PFSK-1 (cell line): ENCODE results near the gene KLF6.
A peak's percentile ranks its signal among the peaks of the same experiment; 100 is the strongest.

ENCODE experiments used
- FOXP2 ChIP-seq: optimal IDR thresholded peaks from 2 replicates; pipeline ENCODE3; 2011; ENCODE audit warnings: borderline replicate concordance, control low read depth, inconsistent platforms; ENCODE audit not compliant: insufficient read depth; ENCODE audit errors: extremely low read length, extremely low read depth
- POLR2AphosphoS5 ChIP-seq: IDR thresholded peaks from 2 replicates; pipeline ENCODE4 v1.6.1; 2012; ENCODE audit warnings: low read depth, mild to moderate bottlenecking, control low read depth, low read length, moderate library complexity
- REST ChIP-seq, 2 experiments: IDR thresholded peaks; 2 replicates each; pipeline versions ENCODE4 v1.6.1 to v1.8.0; 2011 to 2012; ENCODE audit warnings: low read depth in 2 of 2, low read length in 2 of 2, control low read depth in 1 of 2, inconsistent platforms in 1 of 2, mild to moderate bottlenecking in 1 of 2, moderate library complexity in 1 of 2; ENCODE audit not compliant: insufficient read depth in 1 of 2
- SIN3A ChIP-seq: IDR thresholded peaks from 2 replicates; pipeline ENCODE4 v1.6.1; 2012; ENCODE audit warnings: mild to moderate bottlenecking, low read length, moderate library complexity, borderline replicate concordance; ENCODE audit not compliant: insufficient read depth
- TAF1 ChIP-seq: IDR thresholded peaks from 2 replicates; pipeline ENCODE4 v1.6.1; 2012; ENCODE audit warnings: low read length, control low read depth, borderline replicate concordance; ENCODE audit not compliant: insufficient read depth

Gene KLF6

DNA sequence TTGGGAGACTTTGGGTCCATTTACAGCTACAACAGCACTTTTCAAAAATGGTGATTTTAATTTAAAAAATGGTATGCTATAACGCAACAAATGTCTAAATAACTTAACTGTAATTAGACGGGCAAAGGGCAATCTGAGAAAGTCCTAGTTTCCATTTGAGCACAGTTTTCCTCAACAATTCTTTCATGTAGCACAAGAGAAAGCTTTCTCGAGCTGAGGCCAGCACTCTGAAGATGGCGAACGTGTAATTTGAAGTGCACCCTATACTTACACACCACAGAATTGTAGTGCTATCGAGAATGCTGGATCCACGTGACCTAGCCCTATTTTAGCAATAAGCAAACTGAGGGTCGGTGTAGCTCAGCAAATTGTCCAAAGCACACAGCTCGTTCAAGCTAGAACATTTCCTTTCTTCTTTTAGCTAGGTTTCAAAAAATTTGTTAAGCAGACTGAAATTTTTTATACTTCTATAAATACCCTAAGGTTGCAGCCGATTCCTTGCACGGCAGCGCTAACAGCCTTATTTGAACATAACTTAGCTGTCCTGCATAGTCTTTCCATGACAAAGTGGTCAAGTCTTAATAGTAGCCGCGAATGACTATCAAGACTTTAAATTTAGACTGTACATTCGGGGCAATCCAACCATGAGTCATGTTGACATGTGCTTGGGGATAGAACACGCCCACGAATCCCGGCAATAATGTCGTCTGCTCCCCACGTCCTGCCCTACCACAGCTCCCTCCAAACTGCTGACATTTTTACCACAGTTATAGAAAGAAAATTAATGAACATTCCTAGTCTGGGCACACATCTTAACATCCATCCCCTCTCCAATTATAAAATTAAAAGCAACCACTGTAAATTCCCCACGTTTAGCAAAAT, 10.0 kb downstream of the KLF6 start:
- TF ChIP-seq POLR2AphosphoS5 (no peak), SIN3A (peak; percentile 64; the same call in 1 of the 2 replicates)

- TF ChIP-seq POLR2AphosphoS5 = peak; percentile 44; the same call in 1 of the 2 replicates
- TF ChIP-seq SIN3A = no peak
These were observed 10.8 kb downstream of the KLF6 start for GRCh38 chr10:3774018-3774813.

DNA sequence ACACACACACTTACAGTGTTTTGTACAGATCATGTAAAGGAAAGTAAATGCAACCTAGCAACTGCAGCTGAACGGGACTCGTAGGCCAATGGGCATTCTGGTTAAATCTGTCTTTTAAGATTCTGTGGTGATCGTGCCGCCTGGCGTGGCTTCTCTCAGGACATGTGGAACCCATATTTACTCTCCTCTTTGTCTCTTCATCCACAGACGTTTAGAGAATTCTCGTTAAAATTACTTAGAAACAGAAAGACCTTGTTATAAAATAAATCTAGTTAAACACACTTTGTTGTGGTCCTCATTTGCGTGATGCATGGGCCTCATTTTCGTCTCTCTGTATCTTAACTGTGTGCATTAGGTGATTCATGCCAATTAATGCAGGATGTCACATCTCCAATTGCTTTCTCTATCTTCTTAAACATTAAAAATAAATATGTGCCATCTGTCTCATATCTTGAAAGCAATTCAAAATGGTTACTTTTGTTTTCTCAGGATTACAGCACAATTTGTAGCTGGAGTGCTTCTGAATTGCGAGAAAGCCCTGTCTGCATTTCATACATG, 11.5 kb downstream of the KLF6 start:
- TF ChIP-seq TAF1 (no peak), FOXP2 (no peak), POLR2AphosphoS5 (no peak), REST (IDR thresholded peaks at IDR 0.05; ENCODE audit: insufficient read depth in 1 of 2, low read depth in 2 of 2, low read length in 2 of 2) (no peak), SIN3A (no peak)

GRCh38 chr10:3772361-3773171, 12.4 kb downstream of the KLF6 start:
- TF ChIP-seq POLR2AphosphoS5 (no peak), FOXP2 (no peak), SIN3A (no peak), REST (IDR thresholded peaks at IDR 0.05; ENCODE audit: insufficient read depth in 1 of 2, low read depth in 2 of 2, low read length in 2 of 2) (no peak), TAF1 (no peak)

GRCh38 chr10:3770611-3771110, 14.3 kb downstream of the KLF6 start:
- TF ChIP-seq TAF1 (no peak), FOXP2 (no peak), SIN3A (no peak), POLR2AphosphoS5 (no peak), REST (IDR thresholded peaks at IDR 0.05; ENCODE audit: insufficient read depth in 1 of 2, low read depth in 2 of 2, low read length in 2 of 2) (no peak)

- TF ChIP-seq TAF1 = no peak
- TF ChIP-seq REST (IDR thresholded peaks at IDR 0.05; ENCODE audit: insufficient read depth in 1 of 2, low read depth in 2 of 2, low read length in 2 of 2) = no peak
- no peak for TF ChIP-seq FOXP2
- TF ChIP-seq SIN3A = no peak
- no peak for TF ChIP-seq POLR2AphosphoS5
These were observed 15.5 kb downstream of the KLF6 start for GRCh38 chr10:3769556-3769955.
